Naive thymus-derived CD4-positive, alpha-beta T cell (primary cell): ENCODE measurements around the gene YY1AP1. TPM values are rescaled to one million over a fixed set of nuclear protein-coding genes. Genes with fewer than 3 reads are reported as not detected.

Source experiments
- ATAC-seq: fragments of 150-1000 bp; cut with Tn5 transposase; 2 replicates; pipeline ENCODE4 v1.10.0; 2021; ENCODE audit warnings: mild to moderate bottlenecking, moderate library complexity
- CTCF ChIA-PET: fragments of 350-600 bp; sonication (Branson Sonifier 250); formaldehyde crosslinking; loops from one replicate; lab custom pipeline; 2021; ENCODE audit warnings: antibody characterized with exemption; lab: Charles Lee
- POLR2A ChIA-PET: fragments of 350-600 bp; sonication (Branson Sonifier 250); formaldehyde crosslinking; loops from one replicate; lab custom pipeline; 2021; ENCODE audit warnings: antibody characterized with exemption, inconsistent platforms; lab: Charles Lee
- DNase-seq, 9 donors: peaks; one replicate each; pipeline versions ENCODE4 v3.0.0 to v3.0.0-alpha.2; 2020 to 2022; ENCODE audit warnings: mixed read lengths in 1 of 9
- H3K27ac ChIP-seq: one replicate; pipeline ENCODE4 v1.7.0; 2013; ENCODE audit warnings: mild to moderate bottlenecking, low read depth, low read length, moderate library complexity
- H3K27me3 ChIP-seq, 2 donors: one replicate each; pipeline ENCODE4 v1.7.0; 2013; ENCODE audit warnings: low read length in 2 of 2, mild to moderate bottlenecking in 2 of 2, moderate library complexity in 2 of 2; ENCODE audit not compliant: control insufficient read depth in 2 of 2, insufficient read depth in 2 of 2
- H3K36me3 ChIP-seq, 3 experiments: 1 replicate in 2 of 3; 2 replicates in 1 of 3; pipeline ENCODE4 v1.7.0; 2013; ENCODE audit warnings: low read length in 3 of 3, mild to moderate bottlenecking in 3 of 3, moderate library complexity in 1 of 3; ENCODE audit not compliant: insufficient read depth in 3 of 3, control insufficient read depth in 2 of 3
- H3K4me1 ChIP-seq, 2 donors: one replicate each; pipeline ENCODE4 v1.7.0; 2013; ENCODE audit warnings: low read length in 2 of 2, mild to moderate bottlenecking in 2 of 2, moderate library complexity in 1 of 2; ENCODE audit not compliant: control insufficient read depth in 2 of 2, insufficient read depth in 2 of 2
- H3K4me3 ChIP-seq: 2 replicates; pipeline ENCODE4 v1.7.0; 2013; ENCODE audit warnings: mild to moderate bottlenecking, low read length
- H3K9me3 ChIP-seq, 3 experiments: 1 replicate in 2 of 3; 2 replicates in 1 of 3; pipeline ENCODE4 v1.7.0; 2013; ENCODE audit warnings: low read length in 3 of 3; ENCODE audit not compliant: control insufficient read depth in 2 of 3
- H3K27ac Mint-ChIP-seq, 9 donors: one replicate each; pipeline ENCODE4 v1.8.0; 2020 to 2022; ENCODE audit warnings: mixed read lengths in 9 of 9, mild to moderate bottlenecking in 8 of 9, moderate library complexity in 5 of 9, inconsistent platforms in 2 of 9
- H3K27me3 Mint-ChIP-seq, 5 donors: one replicate each; pipeline ENCODE4 v1.8.0; 2021 to 2022; ENCODE audit warnings: mixed read lengths in 5 of 5, mild to moderate bottlenecking in 1 of 5
- H3K36me3 Mint-ChIP-seq, 5 donors: one replicate each; pipeline ENCODE4 v1.8.0; 2020 to 2022; ENCODE audit warnings: mixed read lengths in 5 of 5, mild to moderate bottlenecking in 3 of 5, inconsistent platforms in 1 of 5
- H3K4me1 Mint-ChIP-seq, 7 donors: one replicate each; pipeline ENCODE4 v1.8.0; 2020 to 2022; ENCODE audit warnings: mixed read lengths in 7 of 7, mild to moderate bottlenecking in 3 of 7, inconsistent platforms in 1 of 7
- H3K4me3 Mint-ChIP-seq, 10 donors: one replicate each; pipeline ENCODE4 v1.8.0; 2020 to 2022; ENCODE audit warnings: mild to moderate bottlenecking in 10 of 10, mixed read lengths in 10 of 10, moderate library complexity in 6 of 10, inconsistent platforms in 2 of 10
- H3K9me3 Mint-ChIP-seq, 11 donors: one replicate each; pipeline ENCODE4 v1.8.0; 2020 to 2022; ENCODE audit warnings: mixed read lengths in 11 of 11, mild to moderate bottlenecking in 4 of 11, inconsistent platforms in 1 of 11, moderate library complexity in 1 of 11
- intact Hi-C, 2 donors: fragments of 100-400 bp; cut with micrococcal nuclease; formaldehyde crosslinking; loops; one replicate each; pipeline ENCODE4 v1.15.1; 2023
- polyA plus RNA-seq, 2 donors: library from polyadenylated mRNA; unstranded; fragments of 300-500 nt; fragmentation: Illumina TruSeq; gene quantifications; one replicate each; pipeline ENCODE4 v1.2.3, GENCODE V29; 2021
- total RNA-seq, 6 experiments: library from RNA in 5 of 6; stranded (reverse) in 5 of 6; gene quantifications; 1 replicate in 5 of 6; 2 replicates in 1 of 6; pipeline ENCODE4 v1.2.3 and lab custom pipeline; 2021 to 2026

YY1AP1 gene
- total and polyA plus RNA-seq, 7 experiments from 2014 or later, result 37.4 to 130 (median 82.8) TPM

DNA sequence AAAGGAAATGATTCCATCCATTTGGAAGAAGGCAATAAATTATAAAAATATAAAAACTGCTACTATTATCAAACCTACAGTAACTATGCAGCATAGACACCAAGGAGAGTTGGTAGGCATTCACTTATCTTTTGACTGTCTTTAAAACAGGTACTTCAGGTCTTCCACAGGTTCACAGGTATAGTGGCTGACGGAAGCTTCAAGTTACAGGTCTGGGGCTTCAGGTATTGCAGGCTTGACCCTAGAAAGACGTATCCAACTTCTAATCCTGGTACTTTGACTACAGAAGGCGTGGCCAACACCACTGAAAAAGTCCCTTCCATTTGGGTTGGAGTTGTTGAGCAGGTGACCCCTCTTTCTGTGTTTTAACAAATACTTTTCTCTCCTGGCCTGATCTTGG lies 35.6 kb downstream of the YY1AP1 start:
- H3K36me3 Mint-ChIP-seq, result peaks cover 0 to 11% (median 3%) of the 10 kb centered on the region in 5 donors
- Histone ChIP-seq H3K27me3 (no peaks in the 10 kb centered on the region), H3K9me3 (no peaks in the 10 kb centered on the region), H3K4me3 (no peak overlapping the region), H3K27ac (no peak overlapping the region), H3K36me3 (no peaks in the 10 kb centered on the region), H3K4me1 (no peaks in the 10 kb centered on the region)
- CTCF ChIA-PET, result no interaction called here
- H3K4me3 Mint-ChIP-seq, result peak overlapping the region in 1 of 10 donors; percentile 8
- POLR2A ChIA-PET, result no interaction called here
- intact Hi-C loops, result no loop called here
- DNase-seq, result no peak
- peaks cover 0 to 16% (median 3%) of the 10 kb centered on the region in 5 donors for H3K27me3 Mint-ChIP-seq
- no peak overlapping the region for H3K27ac Mint-ChIP-seq
- H3K4me1 Mint-ChIP-seq, result peaks cover 0 to 3% (median 0%) of the 10 kb centered on the region in 7 donors
- no peaks in the 10 kb centered on the region for H3K9me3 Mint-ChIP-seq
- no peak for ATAC-seq

DNA sequence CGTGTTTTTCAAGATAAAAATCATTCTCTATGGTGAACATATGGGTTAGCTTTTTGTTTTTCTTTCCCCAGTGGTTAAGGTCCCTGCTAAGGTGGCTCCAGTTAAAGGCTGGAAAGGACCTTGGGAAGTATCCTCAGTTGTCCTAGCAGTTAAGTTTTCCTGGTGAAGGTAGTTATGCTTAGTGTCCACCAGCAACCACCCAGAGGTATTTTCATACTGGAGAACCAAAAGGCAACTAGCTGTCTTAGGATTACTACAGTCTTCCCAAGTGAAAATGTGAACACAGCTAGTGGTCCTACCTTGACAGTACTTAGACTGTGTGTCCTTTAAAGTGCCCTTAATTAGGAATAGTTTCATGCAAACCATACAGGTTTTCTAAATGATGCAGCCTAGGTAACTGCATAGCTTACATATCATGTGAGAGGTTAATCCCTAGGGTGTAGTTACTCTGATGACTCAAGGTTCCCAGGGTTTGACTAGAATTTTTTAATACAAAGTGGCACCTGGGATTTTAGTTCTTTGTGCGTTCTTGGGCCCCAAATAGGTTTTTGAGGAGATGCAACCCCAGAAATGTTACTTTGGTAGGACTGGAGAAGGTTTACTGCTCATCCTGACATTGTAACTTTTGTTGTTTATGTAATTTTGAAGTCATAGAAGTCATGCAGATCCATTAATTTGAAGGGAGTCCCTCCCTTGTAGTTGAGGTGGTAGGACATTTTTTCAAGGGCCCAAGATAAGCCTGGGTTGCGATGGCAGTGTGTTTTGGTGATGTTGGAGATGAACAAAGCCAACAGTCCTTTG lies 36.5 kb downstream of the YY1AP1 start:
- ATAC-seq (no peak), DNase-seq (no peak)
- intact Hi-C loops, result no loop called here
- peaks cover 0 to 16% (median 3%) of the 10 kb centered on the region in 5 donors for H3K27me3 Mint-ChIP-seq
- no peak overlapping the region for H3K27ac Mint-ChIP-seq
- Histone ChIP-seq H3K4me3 (no peak overlapping the region), H3K27ac (no peak overlapping the region), H3K36me3 (no peaks in the 10 kb centered on the region), H3K9me3 (no peaks in the 10 kb centered on the region), H3K27me3 (no peaks in the 10 kb centered on the region), H3K4me1 (no peaks in the 10 kb centered on the region)
- H3K4me3 Mint-ChIP-seq, result no peak overlapping the region
- H3K36me3 Mint-ChIP-seq, result peaks cover 0 to 8% (median 3%) of the 10 kb centered on the region in 5 donors
- no peaks in the 10 kb centered on the region for H3K9me3 Mint-ChIP-seq
- ChIA-PET CTCF (no interaction called here), POLR2A (no interaction called here)
- H3K4me1 Mint-ChIP-seq, result peaks cover 0 to 3% (median 0%) of the 10 kb centered on the region in 7 donors

DNA sequence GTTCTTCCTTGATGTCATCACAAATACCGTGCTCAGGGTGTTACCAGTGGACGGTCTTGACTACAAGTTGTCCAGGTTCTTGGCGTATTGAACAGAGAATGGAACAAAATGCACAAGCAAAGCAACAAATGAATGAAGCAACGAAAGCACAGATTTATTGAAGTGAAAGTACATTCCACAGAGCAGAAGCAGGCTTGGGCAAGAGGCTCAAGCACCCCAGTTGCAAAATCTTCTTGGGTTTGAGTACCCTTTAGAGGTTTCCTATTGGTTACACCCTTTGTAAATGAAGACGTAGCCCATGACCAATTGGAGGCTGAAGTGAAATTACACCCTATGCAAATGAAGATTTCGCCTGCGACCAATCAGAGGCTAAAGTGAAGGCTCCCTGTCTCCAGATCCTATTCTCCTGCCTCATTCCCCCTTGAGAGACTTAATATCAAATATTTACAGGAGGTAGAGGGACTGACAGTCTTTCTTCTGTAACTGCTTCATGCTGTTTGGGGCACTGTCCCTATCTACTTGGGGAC lies 38.3 kb downstream of the YY1AP1 start:
- Mint-ChIP-seq H3K36me3 (peaks cover 0 to 8% (median 2%) of the 10 kb centered on the region in 5 donors), H3K27ac (no peak overlapping the region), H3K27me3 (peaks cover 0 to 16% (median 4%) of the 10 kb centered on the region in 5 donors), H3K4me3 (no peak overlapping the region), H3K9me3 (no peaks in the 10 kb centered on the region), H3K4me1 (peaks cover 0 to 5% (median 0%) of the 10 kb centered on the region in 7 donors)
- H3K4me1 ChIP-seq, result no peaks in the 10 kb centered on the region
- ChIA-PET POLR2A (no interaction called here), CTCF (no interaction called here)
- H3K27ac ChIP-seq, result no peak overlapping the region
- no peaks in the 10 kb centered on the region for H3K36me3 ChIP-seq
- intact Hi-C loops, result no loop called here
- H3K4me3 ChIP-seq, result no peak overlapping the region
- no peak for DNase-seq
- no peak for ATAC-seq
- no peaks in the 10 kb centered on the region for H3K27me3 ChIP-seq
- no peaks in the 10 kb centered on the region for H3K9me3 ChIP-seq

DNA sequence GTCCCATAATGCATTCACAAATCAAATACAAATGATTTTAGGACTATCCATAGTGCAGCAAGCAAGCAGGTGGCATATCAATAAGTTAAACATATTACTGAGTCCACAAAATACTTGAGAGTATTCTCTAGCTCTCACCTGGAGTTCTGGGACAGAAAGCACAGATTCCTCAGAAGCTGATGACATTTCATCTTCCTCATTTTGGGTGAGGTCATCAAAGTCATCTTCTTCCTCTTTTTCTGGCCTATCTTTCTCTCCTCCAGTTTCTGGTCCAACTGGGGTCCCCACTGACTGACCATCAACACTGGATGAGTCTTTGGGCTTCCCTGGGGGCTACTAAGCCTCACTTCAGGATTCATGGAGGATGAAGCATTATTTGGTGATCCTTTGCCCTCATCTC lies 38.9 kb downstream of the YY1AP1 start:
- H3K4me1 ChIP-seq, result no peaks in the 10 kb centered on the region
- no peak overlapping the region for H3K4me3 Mint-ChIP-seq
- peaks cover 0 to 8% (median 2%) of the 10 kb centered on the region in 5 donors for H3K36me3 Mint-ChIP-seq
- no peaks in the 10 kb centered on the region for H3K27me3 ChIP-seq
- H3K27ac Mint-ChIP-seq, result no peak overlapping the region
- intact Hi-C loops, result no loop called here
- ATAC-seq (no peak), DNase-seq (no peak)
- H3K27me3 Mint-ChIP-seq, result peaks cover 0 to 16% (median 4%) of the 10 kb centered on the region in 5 donors
- CTCF ChIA-PET, result interaction anchor here (0.7 kb wide), 1 partner anchor 274 kb away, joined by 4 read pairs; no protein-coding TSS in a partner anchor
- no peaks in the 10 kb centered on the region for H3K36me3 ChIP-seq
- peaks cover 0 to 7% (median 0%) of the 10 kb centered on the region in 7 donors for H3K4me1 Mint-ChIP-seq
- H3K4me3 ChIP-seq, result no peak overlapping the region
- no peaks in the 10 kb centered on the region for H3K9me3 ChIP-seq
- H3K27ac ChIP-seq, result no peak overlapping the region
- no peaks in the 10 kb centered on the region for H3K9me3 Mint-ChIP-seq
- POLR2A ChIA-PET, result no interaction called here

DNA sequence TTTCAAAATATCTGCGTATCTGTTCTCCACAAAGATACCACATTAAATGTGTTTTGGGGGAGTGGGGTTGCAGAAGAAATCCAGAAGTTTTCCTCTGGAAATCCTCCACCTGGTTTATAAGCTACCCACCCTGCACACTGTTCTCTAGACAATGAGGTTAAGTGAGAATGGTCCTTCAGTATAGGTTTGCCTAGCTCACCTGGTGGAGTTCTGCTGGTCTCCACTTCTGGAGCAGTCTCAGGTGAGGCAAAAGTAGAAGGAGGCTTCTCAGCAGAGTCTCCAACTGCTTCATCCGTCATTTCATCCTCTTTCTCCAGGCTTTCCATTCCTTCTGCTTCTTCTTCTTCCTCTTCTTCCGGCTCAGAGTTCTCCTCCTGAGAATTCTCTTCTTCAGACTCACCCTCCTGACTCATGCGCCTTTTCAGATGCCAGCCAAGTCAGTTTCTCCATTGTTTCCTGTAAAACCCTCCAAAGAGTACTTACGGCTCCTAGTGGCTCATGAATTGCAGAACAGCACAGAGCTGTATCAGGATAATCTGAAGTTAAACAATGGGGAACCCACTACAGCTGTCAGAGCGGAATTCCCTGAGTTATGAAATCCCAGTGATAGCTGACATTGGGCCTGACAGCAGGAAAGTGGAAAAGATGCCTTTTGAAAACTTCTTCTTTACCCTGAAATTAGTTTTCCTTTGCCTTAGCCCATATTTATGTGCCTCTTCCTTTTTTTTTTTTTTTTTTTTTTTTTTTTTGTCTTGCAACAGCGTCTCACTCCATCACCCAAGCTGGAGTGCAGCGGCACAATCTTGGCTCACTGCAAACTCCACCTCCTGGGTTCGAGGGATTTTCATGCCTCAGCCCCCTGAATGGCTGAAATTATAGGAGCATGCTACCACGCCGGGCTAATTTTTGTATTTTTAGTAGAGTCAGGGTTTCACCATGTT lies 40.1 kb downstream of the YY1AP1 start:
- Mint-ChIP-seq H3K36me3 (peaks cover 0 to 8% (median 2%) of the 10 kb centered on the region in 5 donors), H3K27me3 (peaks cover 0 to 13% (median 4%) of the 10 kb centered on the region in 5 donors), H3K27ac (no peak overlapping the region), H3K9me3 (peaks cover 0 to 4% (median 0%) of the 10 kb centered on the region in 11 donors), H3K4me1 (peaks cover 0 to 7% (median 0%) of the 10 kb centered on the region in 7 donors), H3K4me3 (no peak overlapping the region)
- Histone ChIP-seq H3K36me3 (no peaks in the 10 kb centered on the region), H3K4me3 (no peak overlapping the region), H3K27ac (no peak overlapping the region), H3K27me3 (no peaks in the 10 kb centered on the region), H3K9me3 (peaks cover 0 to under 1% (median 0%) of the 10 kb centered on the region in 3 experiments), H3K4me1 (no peaks in the 10 kb centered on the region)
- DNase-seq, result no peak
- POLR2A ChIA-PET, result interaction anchor here (0.9 kb wide), 1 partner anchor 241 kb away, joined by 3 read pairs; no protein-coding TSS in a partner anchor
- peak; percentile 67 for ATAC-seq
- intact Hi-C loops, result no loop called here
- CTCF ChIA-PET, result no interaction called here

DNA sequence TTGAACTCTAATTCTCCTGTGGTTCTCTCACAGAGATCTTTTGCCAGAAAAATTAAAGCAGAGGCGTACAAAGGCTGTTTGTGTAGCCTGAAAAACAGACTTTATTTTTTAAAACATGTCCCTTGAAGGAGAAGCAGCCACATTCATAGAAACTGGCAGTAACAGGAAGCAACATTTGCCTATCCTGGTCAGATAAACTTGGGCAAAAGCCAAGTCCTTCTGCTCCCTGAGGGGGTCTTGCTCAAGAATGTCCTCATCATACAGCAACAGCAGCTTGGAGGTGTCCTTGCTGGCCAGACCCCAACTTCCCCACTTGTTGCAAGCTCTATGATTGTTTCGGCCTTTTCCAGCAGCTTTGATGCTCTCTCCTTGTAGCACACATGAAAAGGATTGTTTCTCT lies 42.3 kb downstream of the YY1AP1 start:
- H3K4me3 ChIP-seq, result no peak overlapping the region
- intact Hi-C loops, result no loop called here
- no peaks in the 10 kb centered on the region for H3K4me1 ChIP-seq
- POLR2A ChIA-PET, result no interaction called here
- Mint-ChIP-seq H3K4me1 (peaks cover 0 to 7% (median 0%) of the 10 kb centered on the region in 7 donors), H3K9me3 (peaks cover 3 to 26% (median 14%) of the 10 kb centered on the region in 11 donors), H3K4me3 (no peak overlapping the region), H3K27me3 (peaks cover 0 to 4% (median 4%) of the 10 kb centered on the region in 5 donors), H3K36me3 (peaks cover 5 to 15% (median 9%) of the 10 kb centered on the region in 5 donors), H3K27ac (peak overlapping the region in 1 of 9 donors; percentile 23)
- ATAC-seq (no peak), DNase-seq (no peak)
- H3K27ac ChIP-seq, result no peak overlapping the region
- CTCF ChIA-PET, result interaction anchor here (0.6 kb wide), 1 partner anchor 19 kb away, joined by 4 read pairs; no protein-coding TSS in a partner anchor
- peaks cover 0 to 2% of the 10 kb centered on the region in 2 donors for H3K27me3 ChIP-seq
- no peaks in the 10 kb centered on the region for H3K36me3 ChIP-seq
- peaks cover 0 to 10% (median 0%) of the 10 kb centered on the region in 3 experiments for H3K9me3 ChIP-seq
